GM23338 (cell line): ENCODE data around the gene ZNF488. TPM values are rescaled to one million over a fixed set of nuclear protein-coding genes. Genes with fewer than 3 reads are reported as not detected.

Experiments used
- ATAC-seq: fragments of 200-7000 bp; cut with Tn5 transposase; 3 replicates; pipeline ENCODE4 v1.9.1; 2020
- DNase-seq: peaks from one replicate; pipeline ENCODE4 v3.0.0-alpha.2; 2015; ENCODE audit warnings: low spot score
- H2AFZ ChIP-seq: fragments of 200-600 bp; sonication (generic); 2 replicates; pipeline ENCODE4 v1.8.0; 2016; ENCODE audit warnings: antibody characterized with exemption, mild to moderate bottlenecking, moderate library complexity
- H3F3A ChIP-seq: fragments of 200-600 bp; sonication (generic); replicated peaks from 2 replicates; pipeline ENCODE4 v1.8.0; 2017; ENCODE audit warnings: antibody characterized with exemption, mixed run types, low read depth
- H3K27ac ChIP-seq: fragments of 200-600 bp; sonication (generic); 2 replicates; pipeline ENCODE4 v1.6.1; 2016; ENCODE audit warnings: low read depth
- H3K27me3 ChIP-seq: fragments of 200-600 bp; sonication (generic); 2 replicates; pipeline ENCODE4 v1.8.0; 2016; ENCODE audit warnings: mild to moderate bottlenecking, mixed run types, moderate library complexity; ENCODE audit not compliant: insufficient read depth
- H3K36me3 ChIP-seq: fragments of 200-600 bp; sonication (generic); 2 replicates; pipeline ENCODE4 v1.8.0; 2016; ENCODE audit warnings: mild to moderate bottlenecking; ENCODE audit not compliant: insufficient read depth
- H3K4me1 ChIP-seq: fragments of 200-600 bp; sonication (generic); 2 replicates; pipeline ENCODE4 v1.8.0; 2016; ENCODE audit warnings: mild to moderate bottlenecking, moderate library complexity; ENCODE audit not compliant: insufficient read depth
- H3K4me2 ChIP-seq: fragments of 200-600 bp; sonication (generic); 2 replicates; pipeline ENCODE4 v1.7.1; 2017; ENCODE audit warnings: mixed run types
- H3K4me3 ChIP-seq: fragments of 200-600 bp; sonication (generic); 2 replicates; pipeline ENCODE4 v1.6.1; 2016; ENCODE audit warnings: mixed run types
- H3K79me2 ChIP-seq: fragments of 200-600 bp; sonication (generic); replicated peaks from 2 replicates; pipeline ENCODE4 v1.8.0; 2017; ENCODE audit warnings: mild to moderate bottlenecking; ENCODE audit not compliant: insufficient read depth
- H3K9me2 ChIP-seq: fragments of 200-600 bp; sonication (generic); 2 replicates; pipeline ENCODE4 v1.8.0; 2017; ENCODE audit not compliant: insufficient read depth
- H4K20me1 ChIP-seq: fragments of 200-600 bp; sonication (generic); replicated peaks from 2 replicates; pipeline ENCODE4 v1.8.0; 2017; ENCODE audit warnings: mild to moderate bottlenecking; ENCODE audit not compliant: insufficient read depth
- H3K27ac Mint-ChIP-seq: 2 replicates; pipeline ENCODE4 v1.8.0; 2020; ENCODE audit warnings: inconsistent platforms, mild to moderate bottlenecking, moderate library complexity, mixed read lengths
- H3K27me3 Mint-ChIP-seq: 3 replicates; pipeline ENCODE4 v1.8.0; 2022; ENCODE audit warnings: low read depth, mild to moderate bottlenecking, moderate library complexity, mixed read lengths, inconsistent platforms; ENCODE audit not compliant: insufficient read depth, poor library complexity
- H3K36me3 Mint-ChIP-seq: 3 replicates; pipeline ENCODE4 v1.8.0; 2021; ENCODE audit warnings: low read depth, mild to moderate bottlenecking, inconsistent platforms, moderate library complexity, mixed read lengths
- H3K4me1 Mint-ChIP-seq: 3 replicates; pipeline ENCODE4 v1.8.0; 2020; ENCODE audit warnings: mild to moderate bottlenecking, inconsistent platforms, mixed read lengths
- H3K4me3 Mint-ChIP-seq: 3 replicates; pipeline ENCODE4 v1.8.0; 2021; ENCODE audit warnings: moderate library complexity, mild to moderate bottlenecking, inconsistent platforms, mixed read lengths
- H3K9me3 Mint-ChIP-seq: 3 replicates; pipeline ENCODE4 v1.8.0; 2020; ENCODE audit warnings: moderate library complexity, mild to moderate bottlenecking, inconsistent platforms, mixed read lengths
- EZH2 ChIP-seq: fragments of 200-600 bp; sonication (generic); IDR thresholded peaks from one replicate; pipeline ENCODE4 v1.8.0; 2017; ENCODE audit warnings: antibody characterized with exemption, mild to moderate bottlenecking, low read depth; ENCODE audit not compliant: unreplicated experiment
- EZH2phosphoT487 ChIP-seq: fragments of 200-600 bp; sonication (generic); IDR thresholded peaks from one replicate; pipeline ENCODE4 v1.8.1; 2018; ENCODE audit warnings: antibody characterized with exemption; ENCODE audit not compliant: unreplicated experiment
- POLR2AphosphoS5 ChIP-seq: IDR thresholded peaks from 2 replicates; pipeline ENCODE4 v1.6.1; 2016; ENCODE audit warnings: antibody characterized with exemption, low read depth
- REST ChIP-seq: IDR thresholded peaks from one replicate; pipeline ENCODE4 v1.6.1; 2018; ENCODE audit warnings: antibody characterized with exemption; ENCODE audit not compliant: unreplicated experiment
- STAT1 ChIP-seq: IDR thresholded peaks from one replicate; pipeline ENCODE4 v1.6.1; 2016; ENCODE audit warnings: antibody characterized with exemption; ENCODE audit not compliant: unreplicated experiment
- ZNF114 ChIP-seq: fragments of 250-450 bp; sonication (Bioruptor Pico); IDR thresholded peaks from 2 replicates; pipeline ENCODE4 v1.5.0; 2020; ENCODE audit warnings: mild to moderate bottlenecking, moderate library complexity
- ZNF331 ChIP-seq: fragments of 250-450 bp; sonication (Bioruptor Pico); IDR thresholded peaks from 2 replicates; pipeline ENCODE4 v1.5.0; 2020; ENCODE audit warnings: low read depth, mild to moderate bottlenecking, moderate library complexity
- polyA plus RNA-seq: library from polyadenylated mRNA; unstranded; fragments of >200 nt; fragmentation: Nextera tagmentation; extraction: Ambion mirVana; gene quantifications from 2 replicates; pipeline ENCODE4 v1.2.1, GENCODE V29; 2016
- total RNA-seq: library from RNA; depleted of rRNA; stranded (reverse); fragments of >200 nt; shearing (Covaris generic); gene quantifications from 2 replicates; pipeline ENCODE4 v1.2.3, GENCODE V29; 2014

Gene ZNF488
- total and polyA plus RNA-seq, 2 experiments from 2014 or later, result 2.5 to 5.2 TPM

GRCh38 chr10:47346581-47347302 lies 37.4 kb downstream of the ZNF488 start:
- Histone ChIP-seq H3K79me2 (no peaks in the 10 kb centered on the region), H2AFZ (no peak overlapping the region), H3K4me2 (no peak overlapping the region), H3K9me2 (no peaks in the 10 kb centered on the region; the same call in 1 of the 2 replicates), H3K4me3 (no peak overlapping the region), H4K20me1 (no peaks in the 10 kb centered on the region), H3F3A (no peaks in the 10 kb centered on the region), H3K27me3 (no peaks in the 10 kb centered on the region), H3K4me1 (peaks cover 7% of the 10 kb centered on the region; the same call in 1 of the 2 replicates), H3K36me3 (no peaks in the 10 kb centered on the region), H3K27ac (no peak overlapping the region)
- no peaks in the 10 kb centered on the region for H3K9me3 Mint-ChIP-seq
- no peak for DNase-seq
- TF ChIP-seq REST, result no peak
- no peak for TF ChIP-seq EZH2
- no peak for TF ChIP-seq ZNF331 (CRISPR knock-in tag)
- TF ChIP-seq ZNF114, result no peak
- TF ChIP-seq POLR2AphosphoS5, result no peak
- no peak for TF ChIP-seq EZH2phosphoT487
- no peak overlapping the region for H3K4me3 Mint-ChIP-seq
- H3K27ac Mint-ChIP-seq, result peak overlapping the region; percentile 36; the same call in 1 of the 2 replicates
- H3K27me3 Mint-ChIP-seq, result peaks cover 4% of the 10 kb centered on the region
- ATAC-seq, result no peak
- H3K36me3 Mint-ChIP-seq, result no peaks in the 10 kb centered on the region
- H3K4me1 Mint-ChIP-seq, result peaks cover 19% of the 10 kb centered on the region

- no peak overlapping the region for H3K27ac Mint-ChIP-seq
- peaks cover 24% of the 10 kb centered on the region for H3K4me1 Mint-ChIP-seq
- no peak overlapping the region for H3K4me3 ChIP-seq
Measured at GRCh38 chr10:47344996-47345870, 38.9 kb downstream of the ZNF488 start.

More at GRCh38 chr10:47344996-47345870, 38.9 kb downstream of the ZNF488 start:
- Histone ChIP-seq H3F3A (no peaks in the 10 kb centered on the region), H2AFZ (peak overlapping the region; percentile 49; the same call in 1 of the 2 replicates), H3K4me1 (peaks cover 7% of the 10 kb centered on the region; the same call in 1 of the 2 replicates), H3K27me3 (no peaks in the 10 kb centered on the region), H3K79me2 (no peaks in the 10 kb centered on the region), H3K4me2 (no peak overlapping the region), H3K9me2 (no peaks in the 10 kb centered on the region; the same call in 1 of the 2 replicates), H3K27ac (no peak overlapping the region), H3K36me3 (no peaks in the 10 kb centered on the region), H4K20me1 (no peaks in the 10 kb centered on the region)
- ATAC-seq (no peak), DNase-seq (no peak)
- Mint-ChIP-seq H3K36me3 (no peaks in the 10 kb centered on the region), H3K27me3 (peaks cover 3% of the 10 kb centered on the region), H3K9me3 (no peaks in the 10 kb centered on the region), H3K4me3 (no peak overlapping the region)
- TF ChIP-seq STAT1, result no peak
- TF ChIP-seq REST, result no peak
